ENCODE results near the gene NEXN. TPM values are rescaled to one million over a fixed set of nuclear protein-coding genes. Genes with fewer than 3 reads are reported as not detected.

Gene NEXN
- total RNA-seq, 2 experiments from 2014 or later: 3.3 to 3.4 TPM

DNA sequence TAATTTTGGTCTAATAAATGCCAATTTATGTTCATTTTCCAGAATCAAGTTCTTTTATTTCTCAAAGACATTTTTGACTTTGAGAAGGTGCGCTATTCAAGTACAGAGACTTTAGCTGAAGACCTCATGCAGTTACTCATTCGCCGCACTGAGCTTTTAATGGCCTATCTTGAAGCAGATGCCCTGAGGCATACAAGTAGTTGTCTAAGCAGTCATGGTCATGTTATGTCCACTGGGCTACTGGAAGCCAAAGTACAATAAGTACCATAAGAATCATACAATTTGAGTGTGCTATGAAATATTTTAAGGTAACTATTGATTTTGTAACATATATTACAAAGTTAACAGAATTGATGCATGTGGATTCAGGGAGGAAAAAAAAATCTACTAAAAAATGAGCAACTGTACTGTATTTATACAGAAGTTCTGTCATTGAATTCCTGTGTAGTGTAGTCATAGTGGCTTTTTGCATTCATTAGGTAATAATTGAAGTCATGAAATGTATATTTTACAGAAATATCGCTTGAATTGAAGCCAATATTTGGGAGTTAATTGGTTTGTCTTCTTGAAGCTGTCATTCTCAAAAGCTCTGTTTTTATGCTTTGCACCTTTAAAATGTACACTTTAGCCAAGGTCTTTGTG lies 13.5 kb upstream of the NEXN start:
- DNase-seq (no peak), ATAC-seq (no peak)
- Mint-ChIP-seq H3K27ac (no peak overlapping the region), H3K9me3 (ENCODE audit: insufficient read depth) (no peaks in the 10 kb centered on the region), H3K4me1 (ENCODE audit: low read depth) (no peaks in the 10 kb centered on the region), H3K27me3 (ENCODE audit: low read depth) (no peaks in the 10 kb centered on the region), H3K4me3 (no peak overlapping the region), H3K36me3 (ENCODE audit: low read depth) (no peaks in the 10 kb centered on the region)
- ChIA-PET CTCF (no interaction called here), POLR2A (no interaction called here)

DNA sequence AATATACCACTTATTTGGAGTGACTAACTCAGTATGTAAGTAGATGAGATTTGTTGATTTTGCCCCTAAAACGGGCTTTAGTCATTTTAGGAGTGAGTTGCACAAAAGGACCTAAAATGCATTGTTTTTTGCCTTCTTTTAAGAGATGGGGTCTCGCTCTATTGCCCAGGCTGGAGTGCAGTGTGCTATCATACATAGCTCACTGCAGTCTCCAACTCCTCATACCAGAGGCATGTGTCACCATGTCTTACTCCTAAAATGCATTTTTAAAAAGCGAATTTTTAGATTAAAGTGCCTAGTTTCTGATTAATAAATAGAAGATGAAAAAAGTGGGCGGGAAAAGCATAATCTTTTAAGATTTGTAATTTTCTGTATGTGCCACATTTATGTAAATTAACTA lies 11.5 kb upstream of the NEXN start:
- no peaks in the 10 kb centered on the region for H3K27me3 Mint-ChIP-seq (ENCODE audit: low read depth)
- no peak for ATAC-seq
- no peaks in the 10 kb centered on the region for H3K9me3 Mint-ChIP-seq (ENCODE audit: insufficient read depth)
- no peak overlapping the region for H3K27ac Mint-ChIP-seq
- no peak overlapping the region for H3K4me3 Mint-ChIP-seq
- DNase-seq: no peak
- POLR2A ChIA-PET: no interaction called here
- no peaks in the 10 kb centered on the region for H3K36me3 Mint-ChIP-seq (ENCODE audit: low read depth)
- H3K4me1 Mint-ChIP-seq (ENCODE audit: low read depth): no peaks in the 10 kb centered on the region
- CTCF ChIA-PET: no interaction called here

DNA sequence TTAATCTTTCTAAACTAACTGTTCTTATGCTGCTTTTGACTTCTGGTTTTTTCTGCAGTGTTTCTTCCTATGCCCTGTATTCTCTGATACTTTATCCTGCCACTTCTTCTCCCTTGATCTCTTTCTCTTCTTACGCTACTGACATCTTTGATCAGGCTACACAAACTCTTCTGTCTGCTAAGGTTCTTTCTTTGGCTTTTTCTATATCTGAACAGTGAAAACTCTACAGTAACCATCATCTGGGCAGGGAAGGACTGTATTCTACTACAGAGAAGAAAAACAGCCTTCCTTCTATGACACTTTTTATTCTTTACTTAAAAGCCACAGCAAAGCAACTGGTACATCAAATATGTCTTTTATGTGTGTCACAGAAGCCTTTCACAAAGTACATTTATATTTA lies 7.4 kb upstream of the NEXN start:
- POLR2A ChIA-PET: no interaction called here
- ATAC-seq: no peak
- no peak overlapping the region for H3K27ac Mint-ChIP-seq

DNA sequence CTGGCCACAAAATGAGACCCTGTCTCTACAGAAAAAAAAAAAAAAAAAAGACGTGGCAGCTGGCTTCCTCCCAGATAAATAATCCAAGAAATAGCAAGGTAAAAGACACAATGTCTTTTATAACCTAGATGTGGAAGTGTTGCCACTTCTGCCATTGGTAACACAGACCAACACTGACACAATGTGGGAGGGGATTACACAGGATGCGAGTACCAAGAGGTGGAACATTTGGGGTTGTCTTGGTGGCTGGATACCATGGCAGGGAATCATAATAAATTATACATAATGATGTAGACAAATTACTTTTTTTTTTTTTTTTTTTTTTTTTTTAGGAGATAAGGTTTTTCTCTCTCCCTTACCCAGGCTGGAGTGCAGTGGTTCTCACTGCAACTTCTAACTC lies 6.0 kb upstream of the NEXN start:
- CTCF ChIA-PET: no interaction called here
- H3K27ac Mint-ChIP-seq: no peak overlapping the region
- peaks cover 4% of the 10 kb centered on the region for H3K36me3 Mint-ChIP-seq (ENCODE audit: low read depth)
- no peaks in the 10 kb centered on the region for H3K9me3 Mint-ChIP-seq (ENCODE audit: insufficient read depth)
- POLR2A ChIA-PET: no interaction called here
- DNase-seq: no peak
- H3K4me1 Mint-ChIP-seq (ENCODE audit: low read depth): no peaks in the 10 kb centered on the region
- H3K4me3 Mint-ChIP-seq: no peak overlapping the region
- no peaks in the 10 kb centered on the region for H3K27me3 Mint-ChIP-seq (ENCODE audit: low read depth)
- ATAC-seq: peak; percentile 49

More for the DNA sequence above, 7.4 kb upstream of the NEXN start:
- H3K36me3 Mint-ChIP-seq (ENCODE audit: low read depth): peaks cover 4% of the 10 kb centered on the region
- CTCF ChIA-PET: no interaction called here
- no peaks in the 10 kb centered on the region for H3K4me1 Mint-ChIP-seq (ENCODE audit: low read depth)
- DNase-seq: no peak
- no peaks in the 10 kb centered on the region for H3K9me3 Mint-ChIP-seq (ENCODE audit: insufficient read depth)
- H3K27me3 Mint-ChIP-seq (ENCODE audit: low read depth): no peaks in the 10 kb centered on the region
- H3K4me3 Mint-ChIP-seq: no peak overlapping the region

DNA sequence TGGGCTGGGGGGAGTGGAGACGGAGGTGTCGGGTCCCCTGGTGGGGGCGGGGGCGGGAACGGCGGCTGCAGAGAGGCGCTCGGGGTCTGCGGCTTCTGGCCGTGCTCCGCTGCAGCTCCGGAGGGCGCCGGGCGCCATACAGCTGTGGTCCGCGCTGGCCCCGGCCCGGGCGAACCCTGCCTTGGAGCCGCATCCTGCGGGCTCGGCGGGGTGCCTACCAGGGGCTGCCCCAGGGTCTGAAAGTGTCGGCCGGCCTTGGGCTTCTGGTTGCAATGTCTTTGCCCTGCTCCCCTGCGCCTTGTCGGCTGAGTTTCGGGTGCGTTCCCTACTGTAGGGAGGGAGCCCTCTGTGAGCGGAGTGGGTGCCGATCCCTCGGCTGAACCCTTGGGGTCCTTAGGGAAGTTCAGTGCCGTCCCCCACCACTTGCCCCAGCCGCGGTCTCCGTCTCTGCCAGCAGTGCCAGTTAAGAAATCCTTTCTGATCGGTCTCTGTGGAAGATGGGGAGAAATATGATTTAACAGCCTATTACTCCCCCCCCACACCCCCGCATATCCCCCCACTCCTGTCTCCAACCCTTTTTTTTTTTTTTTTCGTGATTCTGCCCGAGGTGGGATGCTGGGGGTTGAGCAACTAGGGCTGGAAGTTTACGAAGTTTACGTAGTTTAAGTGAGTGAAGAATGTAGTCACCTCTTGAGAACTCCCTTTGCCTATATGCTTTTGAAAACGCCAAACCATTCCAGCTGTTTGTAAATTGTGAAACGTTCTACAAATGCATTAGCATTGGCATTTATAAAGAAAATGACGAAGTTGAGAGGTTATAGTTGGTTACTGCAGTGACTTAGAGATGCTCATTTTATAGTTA lies 588 bp downstream of the NEXN start:
- ATAC-seq: peak; percentile 90
- CTCF ChIA-PET: no interaction called here

DNA sequence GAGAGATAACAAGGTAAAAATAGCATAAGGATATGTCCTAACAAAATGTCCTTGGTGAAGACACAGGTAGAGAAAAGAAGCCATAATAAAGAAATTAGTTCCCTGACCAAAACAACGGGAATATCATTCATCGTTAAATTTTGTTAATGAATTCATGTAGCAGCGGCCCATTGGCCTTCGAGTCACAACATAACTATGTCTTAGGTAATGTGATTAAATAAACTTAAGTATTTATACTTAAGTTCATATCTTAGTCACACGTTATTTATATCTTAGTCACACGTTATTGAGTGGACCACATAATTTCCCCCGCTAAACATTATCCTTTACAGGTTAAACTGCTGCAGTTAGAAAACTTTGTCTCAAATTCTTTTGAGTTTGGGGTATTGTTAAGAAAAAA lies 1.2 kb downstream of the NEXN start:
- DNase-seq (no peak), ATAC-seq (no peak)
- ChIA-PET CTCF (no interaction called here), POLR2A (no interaction called here)
- Mint-ChIP-seq H3K9me3 (ENCODE audit: insufficient read depth) (no peaks in the 10 kb centered on the region), H3K4me1 (ENCODE audit: low read depth) (peaks cover 8% of the 10 kb centered on the region), H3K4me3 (no peak overlapping the region), H3K27me3 (ENCODE audit: low read depth) (peaks cover 14% of the 10 kb centered on the region), H3K36me3 (ENCODE audit: low read depth) (no peaks in the 10 kb centered on the region), H3K27ac (no peak overlapping the region)

More for the DNA sequence above, 588 bp downstream of the NEXN start:
- Mint-ChIP-seq H3K36me3 (ENCODE audit: low read depth) (peaks cover 3% of the 10 kb centered on the region), H3K4me1 (ENCODE audit: low read depth) (peaks cover 8% of the 10 kb centered on the region), H3K27ac (no peak overlapping the region), H3K9me3 (ENCODE audit: insufficient read depth) (no peaks in the 10 kb centered on the region), H3K4me3 (peak overlapping the region; percentile 62), H3K27me3 (ENCODE audit: low read depth) (peaks cover 14% of the 10 kb centered on the region)
- DNase-seq: peak; percentile 29
- POLR2A ChIA-PET: no interaction called here

DNA sequence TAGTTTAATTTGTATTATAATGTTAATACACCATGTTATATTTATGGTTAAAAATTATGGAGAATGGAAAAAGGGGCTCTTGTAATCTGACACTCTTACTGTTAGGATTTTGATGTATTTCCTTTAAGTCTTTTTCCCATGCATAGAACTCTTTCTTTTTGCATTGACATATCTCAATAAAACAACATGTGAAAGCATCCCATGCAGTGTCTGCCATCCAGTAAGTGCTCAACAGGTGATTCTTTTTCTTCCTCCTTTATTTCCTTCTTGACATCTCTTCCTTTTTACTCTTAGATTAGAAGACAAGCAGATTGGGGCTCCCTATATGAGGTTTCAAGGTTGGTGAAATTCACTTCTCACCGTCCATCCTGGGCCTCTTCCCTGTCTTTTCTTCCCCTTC lies 2.8 kb downstream of the NEXN start:
- DNase-seq: no peak
- Mint-ChIP-seq H3K4me1 (ENCODE audit: low read depth) (peaks cover 8% of the 10 kb centered on the region), H3K36me3 (ENCODE audit: low read depth) (no peaks in the 10 kb centered on the region), H3K4me3 (no peak overlapping the region), H3K27ac (no peak overlapping the region), H3K27me3 (ENCODE audit: low read depth) (peaks cover 14% of the 10 kb centered on the region), H3K9me3 (ENCODE audit: insufficient read depth) (no peaks in the 10 kb centered on the region)
- POLR2A ChIA-PET: no interaction called here
- CTCF ChIA-PET: no interaction called here
- no peak for ATAC-seq

DNA sequence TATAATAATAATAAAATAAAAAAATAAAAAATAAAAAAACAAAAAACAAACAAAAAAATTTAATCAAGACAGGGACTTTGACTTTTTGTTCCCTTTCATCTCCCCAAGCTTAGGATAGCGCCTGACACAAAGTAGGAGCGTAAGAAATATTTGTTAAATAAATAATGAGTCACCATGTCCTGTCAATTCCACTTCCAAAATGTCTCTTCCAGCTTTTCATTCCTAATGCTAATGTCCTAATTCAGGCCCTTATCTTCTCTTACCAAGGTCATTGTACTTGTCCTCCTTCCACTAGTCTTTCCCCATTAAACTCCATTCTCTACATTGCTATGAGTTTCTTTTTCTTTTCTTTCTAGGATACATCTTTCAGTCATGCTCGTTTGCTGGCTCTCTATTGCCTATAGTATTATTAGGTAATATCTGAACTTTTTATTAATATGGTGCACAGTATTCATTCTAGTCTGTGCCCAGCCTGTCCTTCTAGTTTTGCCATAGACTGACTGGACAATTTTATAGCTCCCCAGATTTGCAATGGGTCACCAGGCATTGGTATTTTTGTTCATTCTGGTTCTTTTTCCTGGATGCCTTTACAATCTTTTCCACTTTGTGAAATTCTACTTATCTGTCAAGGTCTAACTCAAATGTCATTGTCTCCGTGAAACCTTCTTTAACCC lies 11.4 kb downstream of the NEXN start:
- POLR2A ChIA-PET: no interaction called here
- no peaks in the 10 kb centered on the region for H3K36me3 Mint-ChIP-seq (ENCODE audit: low read depth)
- H3K27me3 Mint-ChIP-seq (ENCODE audit: low read depth): peaks cover 5% of the 10 kb centered on the region
- CTCF ChIA-PET: interaction anchor here (0.7 to 1.6 kb wide), 5 partner anchors 72 to 204 kb away, joined by 3 to 5 read pairs (median 4); no protein-coding TSS in a partner anchor
- no peak overlapping the region for H3K4me3 Mint-ChIP-seq
- H3K9me3 Mint-ChIP-seq (ENCODE audit: insufficient read depth): no peaks in the 10 kb centered on the region
- H3K27ac Mint-ChIP-seq: no peak overlapping the region
- no peaks in the 10 kb centered on the region for H3K4me1 Mint-ChIP-seq (ENCODE audit: low read depth)
- ATAC-seq (no peak), DNase-seq (no peak)

DNA sequence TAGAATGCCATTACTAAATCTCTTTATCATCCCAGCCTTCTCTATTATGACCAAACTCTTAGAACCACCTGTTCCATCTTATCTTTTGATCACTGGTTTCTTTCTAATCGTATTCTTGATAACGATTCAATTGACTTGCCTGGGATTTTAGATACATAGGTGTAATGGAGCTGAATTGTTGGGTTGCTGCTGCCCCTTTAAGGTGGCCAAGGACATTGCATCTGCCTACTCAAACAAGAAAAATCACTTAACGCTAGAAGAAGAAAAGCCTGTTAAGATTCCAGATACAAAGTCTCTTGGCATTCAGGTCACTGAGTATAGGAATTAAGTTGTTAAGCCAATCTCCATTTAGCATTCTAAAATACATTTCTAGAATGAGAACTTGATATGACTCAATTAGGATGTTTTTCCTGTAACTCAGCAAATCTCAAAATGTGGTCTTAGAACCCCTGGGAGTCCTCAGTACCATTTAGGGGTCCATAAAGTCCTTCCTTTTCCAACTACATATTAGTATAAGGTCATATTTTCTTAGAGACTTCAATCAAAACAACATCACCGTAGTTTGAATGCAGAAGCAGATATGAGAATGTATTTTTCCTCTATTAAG lies 12.4 kb downstream of the NEXN start:
- Mint-ChIP-seq H3K9me3 (ENCODE audit: insufficient read depth) (no peaks in the 10 kb centered on the region), H3K27me3 (ENCODE audit: low read depth) (peaks cover 5% of the 10 kb centered on the region), H3K4me1 (ENCODE audit: low read depth) (no peaks in the 10 kb centered on the region), H3K4me3 (no peak overlapping the region), H3K36me3 (ENCODE audit: low read depth) (no peaks in the 10 kb centered on the region), H3K27ac (no peak overlapping the region)
- peak; percentile 49 for ATAC-seq
- ChIA-PET CTCF (interaction anchor here (0.6 to 1.6 kb wide), 6 partner anchors 73 to 205 kb away, joined by 3 to 5 read pairs (median 4); no protein-coding TSS in a partner anchor), POLR2A (no interaction called here)
- DNase-seq: peak; percentile 35

DNA sequence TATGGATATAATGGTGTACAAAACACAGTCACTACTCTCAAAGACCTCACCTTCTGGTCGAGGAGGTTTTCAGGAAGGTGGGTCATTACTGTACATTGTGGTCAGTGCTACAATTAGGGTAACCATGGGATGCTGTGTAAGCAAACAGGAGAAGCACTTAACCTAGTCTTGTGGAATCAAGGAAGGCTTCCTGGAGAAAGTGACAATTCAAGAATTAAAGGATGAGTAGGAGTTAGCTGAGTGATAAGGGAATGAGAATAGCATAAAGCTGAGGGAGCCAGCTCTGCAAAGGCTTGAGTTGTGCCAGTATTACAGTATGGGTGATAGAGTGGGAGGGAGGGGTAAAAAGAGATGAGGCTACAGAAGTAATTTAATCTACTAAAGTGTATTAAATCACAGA lies 17.2 kb downstream of the NEXN start:
- Mint-ChIP-seq H3K4me1 (ENCODE audit: low read depth) (no peaks in the 10 kb centered on the region), H3K4me3 (no peak overlapping the region), H3K27ac (no peak overlapping the region), H3K27me3 (ENCODE audit: low read depth) (no peaks in the 10 kb centered on the region), H3K36me3 (ENCODE audit: low read depth) (no peaks in the 10 kb centered on the region), H3K9me3 (ENCODE audit: insufficient read depth) (no peaks in the 10 kb centered on the region)
- no peak for ATAC-seq
- ChIA-PET CTCF (no interaction called here), POLR2A (no interaction called here)
- DNase-seq: no peak

DNA sequence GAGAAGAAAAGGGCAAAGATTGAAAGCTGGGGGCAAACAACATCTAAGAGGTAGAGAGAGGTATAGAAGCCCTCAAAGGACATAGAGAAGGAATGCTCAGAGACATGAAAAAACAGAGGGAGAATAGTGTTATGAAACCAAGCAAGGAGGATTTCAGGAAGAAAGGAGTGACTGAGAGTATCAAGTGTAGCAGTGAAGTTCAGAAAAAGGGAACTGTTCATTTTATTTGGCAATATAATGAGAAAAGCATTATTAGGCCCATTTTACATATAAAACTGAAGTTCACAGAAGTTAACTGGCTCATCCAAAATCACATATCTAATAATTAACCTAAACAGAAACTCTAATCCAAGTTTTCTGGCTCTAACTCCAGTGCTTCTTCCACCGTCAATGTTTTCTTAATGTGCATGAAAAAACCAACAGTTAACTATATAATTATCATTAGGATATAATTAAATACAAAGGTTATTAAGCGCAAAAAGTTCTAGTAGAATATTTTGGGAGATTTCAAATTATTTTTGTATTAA lies 17.7 kb downstream of the NEXN start:
- ATAC-seq (no peak), DNase-seq (no peak)
- Mint-ChIP-seq H3K27me3 (ENCODE audit: low read depth) (no peaks in the 10 kb centered on the region), H3K36me3 (ENCODE audit: low read depth) (no peaks in the 10 kb centered on the region), H3K27ac (no peak overlapping the region), H3K4me3 (no peak overlapping the region), H3K4me1 (ENCODE audit: low read depth) (no peaks in the 10 kb centered on the region), H3K9me3 (ENCODE audit: insufficient read depth) (no peaks in the 10 kb centered on the region)
- CTCF ChIA-PET: no interaction called here
- POLR2A ChIA-PET: no interaction called here

DNA sequence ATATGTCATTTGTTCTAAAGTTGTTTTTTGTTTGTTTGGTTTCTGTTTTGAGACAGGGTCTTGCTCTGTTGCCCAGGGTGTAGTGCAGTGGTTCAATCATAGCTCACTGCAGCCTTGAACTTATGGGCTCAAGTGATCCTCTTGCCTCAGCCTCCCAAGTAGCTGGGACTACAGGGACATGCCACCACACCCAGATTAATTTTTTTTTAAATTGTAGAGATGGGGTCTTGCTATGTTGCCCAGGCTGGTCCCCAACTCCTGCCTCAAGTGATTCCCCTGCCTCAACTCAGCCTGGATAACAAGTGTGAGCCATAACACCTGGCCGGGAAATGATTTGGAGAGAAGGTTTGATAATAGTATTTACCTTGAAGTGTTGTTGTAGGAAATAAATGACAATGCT lies 18.2 kb downstream of the NEXN start:
- Mint-ChIP-seq H3K36me3 (ENCODE audit: low read depth) (no peaks in the 10 kb centered on the region), H3K27ac (no peak overlapping the region), H3K4me1 (ENCODE audit: low read depth) (no peaks in the 10 kb centered on the region), H3K4me3 (no peak overlapping the region), H3K27me3 (ENCODE audit: low read depth) (no peaks in the 10 kb centered on the region), H3K9me3 (ENCODE audit: insufficient read depth) (no peaks in the 10 kb centered on the region)
- ChIA-PET CTCF (no interaction called here), POLR2A (interaction anchor here (0.6 kb wide), 1 partner anchor 79 kb away, joined by 3 read pairs; no protein-coding TSS in a partner anchor)
- ATAC-seq (no peak), DNase-seq (no peak)

All from activated CD8-positive, alpha-beta T cell treated with anti-CD3 and anti-CD28 coated beads, Interleukin-2, amount 10 ng/mL, durations not matched to agents 7 days and 5 days (primary cell).